Stimulated activated CD4-positive, alpha-beta T cell treated with anti-CD3 and anti-CD28 coated beads, Interleukin-15, amount 100 ng/mL, for 1 hour (primary cell): ENCODE data around the gene APBA2.

Experiments
- DNase-seq, 2 donors: peaks; one replicate each; pipeline ENCODE4 v3.0.0-alpha.2; 2020; ENCODE audit warnings: low read depth in 1 of 2, low spot score in 1 of 2

Gene APBA2

GRCh38 chr15:28980709-28981350 is 95.1 kb downstream of the APBA2 start:
- DNase-seq = no peak

DNA sequence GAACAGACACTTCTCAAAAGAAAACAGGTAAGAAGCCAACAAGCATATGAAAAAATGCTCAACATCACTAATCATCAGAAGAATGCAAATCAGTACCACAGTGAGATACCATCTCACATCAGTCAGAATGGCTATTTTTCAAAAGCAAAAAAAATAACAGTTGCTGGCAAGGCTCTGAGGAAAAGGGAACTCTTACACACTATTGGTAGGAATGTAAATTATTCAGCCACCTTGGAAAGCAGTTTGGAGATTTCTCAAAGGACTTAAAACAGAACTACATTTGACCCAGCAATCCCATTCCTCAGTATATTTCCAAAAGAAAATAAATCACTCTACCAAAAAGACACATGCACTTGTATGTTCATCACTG is 95.6 kb downstream of the APBA2 start:
- DNase-seq = no peak

- DNase-seq = no peak
Measured at GRCh38 chr15:28981921-28982320, 96.1 kb downstream of the APBA2 start.

GRCh38 chr15:28982886-28983285 is 97.1 kb downstream of the APBA2 start:
- DNase-seq = no peak

GRCh38 chr15:28983432-28984311 is 97.9 kb downstream of the APBA2 start:
- DNase-seq = no peak

DNA sequence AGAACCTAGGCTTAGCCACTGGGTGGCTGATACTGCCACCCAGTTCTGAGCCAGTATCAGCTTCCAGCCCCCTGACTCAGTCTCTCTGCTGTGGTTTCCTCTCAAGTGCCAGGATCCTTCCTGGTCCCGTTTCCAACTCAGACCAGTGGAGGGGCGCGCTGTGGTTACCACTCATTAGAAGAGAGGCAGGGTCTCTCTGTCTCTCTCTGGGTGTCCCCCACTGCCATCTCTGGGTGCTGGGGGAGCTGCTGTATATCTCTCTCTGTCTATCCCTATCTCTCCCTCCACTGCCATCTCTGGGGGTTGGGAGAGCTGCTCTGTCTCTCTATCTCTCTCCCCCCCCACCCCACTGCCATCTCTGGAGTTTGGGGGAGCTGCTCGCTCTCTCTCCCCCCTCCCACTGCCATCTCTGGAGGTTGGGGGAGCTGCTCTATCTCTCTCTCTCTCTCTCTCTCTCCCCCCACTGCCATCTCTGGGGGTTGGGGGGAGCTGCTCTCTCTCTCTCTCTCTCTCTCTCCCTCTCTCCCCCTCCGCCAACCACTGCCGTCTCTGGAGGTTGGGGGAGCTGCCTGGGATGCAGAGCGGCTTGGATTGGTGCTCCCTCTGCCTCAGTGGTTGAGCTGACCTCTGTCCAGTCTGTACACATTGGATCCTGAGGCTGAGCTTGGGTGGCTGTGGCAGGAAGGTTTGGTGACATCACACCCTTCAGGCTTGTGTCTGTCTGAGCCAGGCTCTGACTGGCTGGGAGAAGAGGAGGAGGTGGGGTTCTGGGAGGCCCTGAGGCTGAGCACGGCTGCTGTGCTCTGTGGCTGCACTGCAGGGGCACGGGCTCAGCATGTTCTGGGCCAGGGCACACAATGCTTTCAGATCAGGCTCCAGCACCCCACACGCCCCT is 98.9 kb downstream of the APBA2 start:
- no peak for DNase-seq

DNA sequence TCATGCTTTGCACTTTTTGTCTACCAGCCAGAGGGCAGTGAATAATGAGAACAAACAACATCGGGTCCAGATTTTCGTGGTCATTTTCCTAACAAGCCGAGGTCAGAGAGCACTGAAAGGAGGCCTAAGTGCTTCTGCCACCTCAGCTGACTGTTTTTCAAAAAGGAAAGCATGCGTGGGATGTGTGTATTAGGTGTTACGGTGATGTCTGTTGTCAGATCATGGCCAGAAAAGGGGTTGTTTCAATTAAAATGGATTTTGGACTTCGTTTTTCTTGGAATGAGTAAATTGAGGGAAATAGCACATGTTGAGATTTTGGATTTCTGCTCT is 99.5 kb downstream of the APBA2 start:
- DNase-seq = no peak

DNA sequence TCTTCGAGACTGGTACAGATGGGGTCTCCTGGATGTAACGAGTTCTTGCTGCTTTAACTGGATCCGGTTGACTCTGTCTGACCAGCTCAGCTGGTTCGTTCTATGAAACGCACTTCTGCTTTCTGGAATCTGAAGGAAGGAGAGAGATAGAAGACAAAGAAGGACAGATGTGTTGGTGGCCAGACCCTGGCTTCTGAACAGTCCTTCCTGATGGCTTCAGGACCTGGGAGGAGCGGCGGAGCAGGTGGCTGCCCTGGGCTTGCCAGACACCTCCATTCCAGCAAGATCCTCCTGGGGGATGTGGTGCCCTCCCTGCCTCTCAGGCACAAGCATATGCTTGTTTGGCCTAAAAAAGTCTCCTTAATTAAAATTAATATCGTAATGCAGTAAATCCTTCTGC is 99.9 kb downstream of the APBA2 start:
- DNase-seq = no peak

- DNase-seq = no peak
Measured at GRCh38 chr15:28986108-28986507, 100.3 kb downstream of the APBA2 start.

DNA sequence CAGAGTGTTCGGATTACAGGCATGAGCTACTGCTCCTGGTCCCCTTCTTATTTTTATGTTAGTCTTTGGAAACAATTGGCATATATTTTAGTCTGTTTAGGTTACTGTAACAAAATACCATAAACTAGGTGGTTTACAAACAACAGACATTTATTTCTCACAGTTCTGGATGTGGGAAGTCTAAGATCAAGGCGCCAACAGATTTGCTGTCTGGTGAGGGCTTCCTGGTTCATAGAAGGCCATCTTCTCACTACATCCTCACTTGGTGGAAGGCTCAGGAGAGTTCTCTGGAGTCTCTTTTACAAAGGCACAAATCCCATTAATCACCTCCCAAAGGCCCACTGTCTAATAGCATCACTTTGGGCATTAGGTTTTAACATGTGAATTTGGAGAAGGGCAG is 101.0 kb downstream of the APBA2 start:
- DNase-seq = no peak

- no peak for DNase-seq
Measured at GRCh38 chr15:28987337-28987736, 101.6 kb downstream of the APBA2 start.

DNA sequence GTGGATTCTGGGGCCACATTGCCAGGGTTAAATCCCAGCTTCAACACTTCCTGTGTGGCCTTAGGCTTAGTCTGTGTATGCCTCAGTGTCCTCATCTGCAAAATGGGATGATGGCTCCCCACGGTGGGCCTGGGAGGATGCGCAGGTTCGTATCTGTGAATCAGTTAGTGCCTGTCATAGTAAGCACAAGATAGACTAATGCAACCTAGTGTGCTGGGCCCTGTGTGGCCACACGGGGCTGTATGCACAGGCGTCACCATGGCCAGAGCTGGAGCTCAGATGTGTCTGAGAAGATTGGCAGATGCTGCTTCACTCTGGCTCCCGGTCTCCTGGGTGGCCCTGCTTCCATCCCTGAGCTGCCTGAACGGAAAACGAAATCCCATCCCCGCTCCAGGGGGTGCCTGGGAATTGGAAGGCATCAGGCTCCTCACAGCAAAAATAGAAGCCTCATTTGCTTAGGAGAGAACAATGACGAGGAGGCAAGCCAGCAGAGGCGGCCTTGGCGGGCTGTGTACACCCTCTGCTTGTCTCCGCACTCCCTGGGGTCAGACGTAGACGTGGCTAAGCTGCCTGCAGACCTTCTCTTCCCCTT is 103.6 kb downstream of the APBA2 start:
- no peak for DNase-seq

- no peak for DNase-seq
Measured at GRCh38 chr15:28989896-28990295, 104.1 kb downstream of the APBA2 start.

DNA sequence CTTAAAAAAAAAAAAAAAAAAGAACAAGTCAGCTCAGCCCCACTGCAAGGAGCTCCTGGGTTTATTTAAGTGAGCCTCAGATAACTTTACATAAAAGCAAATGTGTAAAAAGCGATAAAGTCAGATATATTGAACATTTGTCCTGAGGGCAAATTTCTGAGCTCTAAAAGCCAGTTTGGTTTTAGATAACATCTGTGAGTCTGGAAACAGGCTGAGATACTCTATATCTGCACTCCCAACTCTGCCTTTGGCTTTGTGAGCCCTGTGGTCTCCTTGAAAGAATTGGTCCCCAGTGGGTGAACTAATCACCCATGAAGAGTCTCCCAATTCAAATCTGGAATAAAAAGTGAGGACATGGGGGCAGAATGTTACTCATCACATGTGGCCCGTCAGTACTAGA is 104.6 kb downstream of the APBA2 start:
- DNase-seq = no peak

DNA sequence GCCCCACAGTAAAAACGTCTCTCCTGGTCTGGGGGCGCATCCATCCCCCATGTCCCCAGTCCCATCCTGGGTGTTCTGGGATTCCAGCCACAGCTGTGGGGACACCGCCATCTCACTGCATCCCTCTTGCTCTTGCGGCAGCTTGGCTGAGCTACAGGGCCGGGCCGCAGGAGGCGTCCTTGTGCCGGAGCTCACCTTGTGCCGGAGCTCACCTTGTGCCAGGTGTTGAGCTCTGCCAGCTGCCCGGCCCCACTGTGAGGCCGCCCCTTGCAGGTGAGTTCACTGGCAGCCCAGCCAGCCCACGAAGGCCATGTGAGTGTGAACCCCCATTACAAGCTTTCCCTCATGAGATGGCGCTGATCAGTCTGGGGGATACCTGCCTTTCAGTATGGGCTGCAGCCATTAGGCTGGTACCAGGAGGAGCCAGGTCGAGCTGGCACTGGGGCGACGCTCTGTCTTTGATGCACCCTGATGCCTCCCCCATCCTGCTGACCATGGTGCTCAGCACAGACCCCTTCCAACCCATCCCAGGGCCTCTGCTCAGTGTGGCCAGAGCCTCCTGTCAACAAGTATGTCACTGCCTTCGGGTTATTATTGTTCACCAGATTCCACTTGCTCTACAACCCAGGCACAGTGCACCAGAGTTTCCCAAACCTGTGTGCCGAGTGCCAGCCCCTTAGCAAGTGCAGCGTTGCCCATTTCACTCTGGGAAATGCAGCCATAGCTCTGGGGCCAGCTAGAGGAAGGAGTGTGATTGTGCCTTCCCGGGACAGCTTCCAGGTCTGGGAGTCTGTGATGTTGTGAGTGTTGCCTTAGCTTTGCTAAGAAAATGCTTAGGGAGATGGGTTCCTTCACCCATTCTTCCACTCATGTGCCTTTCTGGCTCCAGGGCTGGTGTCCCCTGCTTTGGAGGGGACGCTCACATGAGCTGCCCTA is 105.7 kb downstream of the APBA2 start:
- DNase-seq = no peak

GRCh38 chr15:28992336-28992864 is 106.6 kb downstream of the APBA2 start:
- no peak for DNase-seq

DNA sequence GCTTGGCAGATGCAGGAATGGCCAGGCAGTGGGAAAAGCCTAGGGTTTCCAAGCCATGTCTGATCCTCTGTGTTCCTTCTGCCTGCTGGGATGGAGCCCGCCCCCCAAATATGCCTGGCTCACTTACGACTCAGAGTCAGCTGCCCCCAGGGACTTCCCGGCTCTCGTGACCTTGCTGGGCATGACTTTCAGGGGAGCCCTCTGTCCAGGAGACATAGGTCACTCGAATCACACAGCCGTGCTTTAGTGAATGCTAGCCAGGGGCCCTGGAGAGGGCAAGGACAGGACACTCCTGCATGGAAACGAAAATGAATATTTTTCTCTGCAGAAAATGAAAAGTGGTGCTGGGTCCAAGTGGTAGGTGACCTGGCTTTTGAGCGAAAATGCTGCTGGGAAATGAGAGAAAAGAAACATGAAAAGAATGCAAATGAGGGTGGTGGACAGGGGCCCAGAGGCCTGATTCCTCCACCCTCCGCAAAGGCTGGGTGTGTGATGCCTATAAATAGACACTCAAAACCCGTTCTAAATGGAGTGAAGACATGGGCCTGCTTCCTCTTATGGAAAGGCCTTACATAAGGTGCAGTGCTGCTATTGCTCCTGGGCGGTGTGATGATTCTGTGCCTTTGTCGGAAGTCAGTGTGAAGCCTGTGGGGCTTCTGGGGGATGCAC is 107.4 kb downstream of the APBA2 start:
- DNase-seq = no peak

- no peak for DNase-seq
Measured at GRCh38 chr15:28993720-28994053, 107.9 kb downstream of the APBA2 start.

DNA sequence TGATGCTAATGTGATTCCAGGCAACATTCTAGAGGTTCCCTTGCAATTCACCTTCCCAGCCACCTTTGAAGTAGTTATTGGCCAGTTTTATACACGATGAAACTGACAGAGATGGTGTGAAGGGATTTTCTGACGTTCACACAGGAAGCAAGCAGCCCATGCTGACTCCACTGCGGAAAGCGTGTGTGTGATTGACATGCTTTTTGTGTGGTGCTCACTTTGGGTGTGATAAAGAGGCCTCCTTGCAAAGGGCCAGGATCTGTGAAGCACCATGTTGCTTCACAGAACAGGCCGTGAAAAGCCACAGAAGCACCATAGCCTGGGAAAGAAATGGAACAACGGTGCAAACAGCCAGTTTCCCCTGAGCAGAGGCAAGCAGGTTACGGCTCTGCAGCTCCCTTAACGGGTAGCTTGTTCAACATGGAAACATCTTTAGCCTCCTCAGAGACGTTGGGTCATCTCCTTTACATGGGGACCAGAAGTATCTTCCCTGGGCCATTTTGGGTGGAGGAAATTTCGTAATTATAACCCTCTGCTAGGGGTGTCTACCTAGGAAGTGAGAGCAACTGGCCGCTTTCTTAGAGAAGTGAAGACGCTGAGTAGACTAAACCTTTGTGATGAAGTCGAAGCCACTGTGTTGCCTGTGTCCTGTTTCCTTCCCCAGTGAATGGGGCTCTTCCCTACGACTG is 108.5 kb downstream of the APBA2 start:
- DNase-seq = no peak
